Measurements from ENCODE around the gene AFF2.

DNA sequence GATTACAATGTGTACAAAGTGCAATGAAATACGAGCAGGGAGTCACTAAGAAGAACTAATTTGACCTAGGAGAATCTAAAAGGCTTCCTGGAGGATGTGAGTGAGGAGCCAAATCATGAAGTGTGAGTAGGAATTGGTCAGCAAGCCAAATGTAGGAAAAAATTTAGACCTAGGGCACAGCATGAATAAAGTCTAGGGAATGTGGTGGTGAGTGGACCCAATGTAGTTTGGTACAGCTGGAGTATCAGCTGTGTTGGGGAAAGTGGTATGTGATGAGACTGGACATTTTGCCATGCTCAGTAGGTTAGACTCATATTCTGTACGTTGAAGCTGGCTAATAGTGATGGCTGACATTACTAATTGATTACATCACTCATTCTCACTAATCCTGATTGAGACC is 191.0 kb downstream of the AFF2 start:
- TF ChIP-seq EZH2 (IDR thresholded peaks at IDR 0.05; ENCODE audit: insufficient read depth, poor library complexity, severe bottlenecking) = no peak
- no peak for TF ChIP-seq EZH2phosphoT487 (IDR thresholded peaks at IDR 0.05; ENCODE audit: insufficient read depth, low read depth)
